IPS-NIHi11 (cell line): ENCODE measurements around the gene AICDA.
"Not testable (repeated sequence)": the region's sequence is repeated elsewhere in the genome, so short reads cannot be mapped to it uniquely, and the experiment has no call there.

Experiments
- DNase-seq: peaks from one replicate; pipeline ENCODE4 v3.0.0; 2012; ENCODE audit warnings: mixed read lengths, low spot score

AICDA gene

DNA sequence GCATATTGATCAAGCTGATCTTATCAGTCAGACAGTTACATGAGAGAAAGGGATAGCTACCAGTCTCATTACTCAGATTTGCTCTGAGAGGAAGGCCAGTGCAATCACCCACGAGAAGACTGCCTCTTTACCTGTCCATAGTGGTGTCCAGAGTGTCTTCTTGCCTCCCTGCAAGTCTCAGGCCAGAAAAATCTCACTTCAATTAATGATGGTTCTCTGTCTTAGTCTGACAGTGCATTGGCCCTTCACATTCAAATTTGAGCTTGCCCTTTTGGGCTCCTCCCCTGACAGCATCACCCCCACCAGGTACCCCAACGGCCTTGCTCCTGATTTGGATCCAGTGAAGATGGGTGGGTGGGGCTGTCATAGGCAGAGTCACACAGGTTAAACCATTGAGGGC is at the start of gene AICDA:
AICDA (minus strand) TSS at position 231 of the 400 bp plus-strand sequence; CDS start at position 139, 92 bp downstream.
- no peak for DNase-seq

DNA sequence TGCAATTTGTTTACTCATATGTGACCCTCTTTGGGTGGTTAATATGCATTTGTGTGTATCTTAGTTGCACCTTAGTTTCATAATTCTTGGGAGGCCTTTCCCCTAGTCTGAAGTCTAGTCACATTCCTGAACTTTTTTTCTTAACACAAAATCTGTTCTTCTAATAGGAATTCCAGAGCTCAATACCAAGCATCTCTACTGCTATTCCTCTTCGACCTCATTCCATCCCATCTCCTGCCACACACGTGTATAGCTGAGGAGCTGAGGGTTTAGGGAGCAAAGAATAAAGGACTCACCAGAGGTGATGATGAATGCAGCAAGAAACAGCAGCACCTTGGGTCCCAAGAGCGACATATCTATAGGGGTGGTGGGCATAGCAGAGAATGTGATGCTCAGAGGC is 49.1 kb upstream of the AICDA start:
- no peak for DNase-seq

DNA sequence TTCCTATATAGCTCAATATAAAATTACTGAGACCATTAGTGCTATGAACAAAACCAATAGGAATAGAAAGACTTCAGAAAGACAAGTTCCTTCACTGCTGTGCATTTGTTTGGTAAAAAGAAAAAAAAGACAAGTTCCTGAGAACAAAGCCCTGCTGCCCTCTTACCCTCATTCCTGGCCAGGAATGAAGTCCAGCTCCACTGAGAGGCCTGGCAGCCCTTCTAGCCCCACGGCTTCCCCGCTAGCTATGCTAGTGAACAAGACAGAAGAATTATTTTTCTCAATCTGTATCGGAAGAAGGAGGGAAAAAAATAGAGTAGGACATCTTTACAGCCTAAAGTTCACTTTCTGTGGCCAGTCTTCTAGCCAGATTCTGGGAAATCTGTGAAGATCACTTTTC is 48.4 kb upstream of the AICDA start:
- no peak for DNase-seq

GRCh38 chr12:8658346-8658745 is 45.7 kb upstream of the AICDA start:
- DNase-seq, result no peak

DNA sequence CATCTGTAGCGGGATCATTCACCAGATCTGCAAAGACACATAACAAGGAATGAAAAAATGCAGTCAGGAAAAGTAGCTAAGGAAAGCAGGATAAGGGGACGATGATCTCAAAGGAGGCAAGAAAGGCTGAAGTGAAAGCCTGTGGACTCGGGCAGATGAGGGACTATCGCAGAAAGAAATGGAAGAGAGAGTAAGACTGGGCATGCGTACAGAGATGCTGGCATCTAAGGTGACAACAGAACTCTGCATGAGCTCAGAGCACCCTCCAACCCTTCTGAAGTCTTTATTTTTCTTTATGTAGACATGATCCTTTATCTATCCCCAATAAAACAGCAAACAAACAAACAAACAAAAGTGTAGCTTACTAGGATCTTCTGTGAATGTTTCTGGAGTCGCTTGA is 42.8 kb upstream of the AICDA start:
- DNase-seq, result no peak

GRCh38 chr12:8648576-8649205 is 36.0 kb upstream of the AICDA start:
- DNase-seq, result no peak

DNA sequence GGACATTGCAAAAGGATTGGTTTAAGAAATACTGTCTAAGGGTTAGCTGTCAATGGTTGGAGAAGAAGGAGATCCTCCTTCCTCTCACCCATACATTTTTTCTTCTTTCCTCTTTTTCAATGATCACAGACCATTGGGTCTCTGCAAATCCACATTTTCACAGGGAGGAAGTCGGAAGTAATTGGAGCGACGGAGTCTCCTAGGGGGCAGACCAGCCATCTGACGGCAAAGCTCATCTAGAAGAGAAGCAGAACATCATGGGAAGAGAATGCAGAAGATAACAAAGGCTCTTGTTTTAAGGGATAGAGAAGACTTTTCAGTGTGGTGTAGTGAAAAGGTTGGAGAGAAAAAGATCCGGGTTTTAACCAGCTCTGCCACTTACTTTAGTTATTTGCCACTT is 35.3 kb upstream of the AICDA start:
- no peak for DNase-seq

- no peak for DNase-seq
Measured at GRCh38 chr12:8644345-8645248, 31.9 kb upstream of the AICDA start.

DNA sequence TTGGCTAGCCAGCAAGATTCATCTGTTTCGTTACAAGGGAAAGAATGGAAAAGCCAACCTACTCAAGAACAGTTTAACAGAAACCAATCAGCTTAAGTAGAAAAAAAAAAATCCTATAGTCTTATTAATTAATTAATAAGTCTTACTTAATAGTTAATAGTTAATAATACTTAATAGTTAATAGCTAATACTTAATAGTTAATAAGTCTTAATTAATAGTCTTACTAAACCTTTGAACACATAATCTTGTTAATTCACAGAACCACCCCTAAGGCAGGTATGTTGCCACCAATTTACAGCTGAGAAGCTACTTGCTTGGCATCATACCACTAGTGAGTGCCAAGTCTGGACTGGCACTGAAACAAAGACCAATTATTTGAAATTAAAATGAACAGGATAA is 30.1 kb upstream of the AICDA start:
- no peak for DNase-seq

GRCh38 chr12:8639936-8640335 is 27.3 kb upstream of the AICDA start:
- no peak for DNase-seq

GRCh38 chr12:8638951-8639350 is 26.3 kb upstream of the AICDA start:
- DNase-seq, result no peak

DNA sequence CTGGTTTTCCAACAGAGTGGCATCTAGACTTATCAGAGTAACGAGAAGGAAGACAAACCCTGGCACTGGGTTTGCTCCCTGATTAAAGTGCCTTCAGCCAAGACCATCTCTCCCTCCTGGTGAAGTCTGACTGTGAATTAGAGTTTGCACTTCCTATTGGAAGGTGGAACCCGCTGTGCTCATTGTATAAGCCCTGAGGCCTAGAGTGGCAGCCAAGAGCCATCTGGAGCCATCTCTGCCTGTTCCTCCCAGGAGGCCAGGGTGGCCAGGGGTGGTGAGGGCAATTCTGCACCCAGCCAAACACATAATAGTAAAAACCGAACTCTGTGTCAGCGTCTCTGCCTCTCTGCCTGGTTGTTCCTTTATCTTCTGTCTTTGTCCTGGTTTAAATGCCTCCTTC is 25.0 kb upstream of the AICDA start:
- DNase-seq, result no peak

DNA sequence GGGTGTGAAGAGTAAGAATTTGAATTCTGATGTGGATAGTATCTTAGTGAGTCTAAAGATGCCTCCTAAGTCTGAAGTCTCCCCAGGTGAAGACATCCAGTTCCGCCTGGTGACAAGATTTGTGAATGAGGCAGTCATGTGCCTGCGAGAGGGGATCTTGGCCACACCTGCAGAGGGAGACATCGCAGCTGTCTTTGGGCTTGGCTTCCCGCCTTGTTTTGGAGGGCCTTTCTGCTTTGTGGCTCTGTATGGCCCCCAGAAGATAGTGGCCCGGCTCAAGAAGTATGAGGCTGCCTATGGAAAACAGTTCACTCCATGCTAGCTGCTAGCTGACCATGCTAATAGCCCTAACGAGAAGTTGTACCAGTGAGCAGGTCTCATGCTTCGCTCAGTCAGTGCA is 24.6 kb upstream of the AICDA start:
- no peak for DNase-seq

GRCh38 chr12:8636581-8636980 is 23.9 kb upstream of the AICDA start:
- DNase-seq, result no peak

- DNase-seq, result not testable (repeated sequence)
Measured at GRCh38 chr12:8636007-8636346, 23.3 kb upstream of the AICDA start.

GRCh38 chr12:8635342-8636006 is 22.8 kb upstream of the AICDA start:
- not testable (repeated sequence) for DNase-seq

DNA sequence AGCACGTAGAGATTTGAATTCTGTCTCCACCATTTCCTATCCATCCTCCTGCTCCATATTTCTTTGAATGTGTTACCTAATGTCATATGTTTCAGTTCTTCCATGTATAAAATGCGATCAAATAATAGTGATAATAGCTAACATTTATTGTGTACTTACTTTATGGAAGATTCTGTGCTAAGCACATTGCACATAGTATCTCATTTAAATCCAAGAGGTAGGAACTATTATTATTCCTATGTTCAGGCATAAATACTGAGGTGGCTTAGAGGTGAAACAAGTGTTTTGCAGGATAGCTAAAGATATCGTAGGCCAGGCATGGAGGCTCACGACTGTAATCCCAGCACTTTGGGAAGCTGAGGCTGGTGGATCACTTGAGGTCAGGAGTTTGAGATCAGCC is 17.5 kb upstream of the AICDA start:
- DNase-seq, result no peak

GRCh38 chr12:8629486-8630033 is 16.9 kb upstream of the AICDA start:
- no peak for DNase-seq

DNA sequence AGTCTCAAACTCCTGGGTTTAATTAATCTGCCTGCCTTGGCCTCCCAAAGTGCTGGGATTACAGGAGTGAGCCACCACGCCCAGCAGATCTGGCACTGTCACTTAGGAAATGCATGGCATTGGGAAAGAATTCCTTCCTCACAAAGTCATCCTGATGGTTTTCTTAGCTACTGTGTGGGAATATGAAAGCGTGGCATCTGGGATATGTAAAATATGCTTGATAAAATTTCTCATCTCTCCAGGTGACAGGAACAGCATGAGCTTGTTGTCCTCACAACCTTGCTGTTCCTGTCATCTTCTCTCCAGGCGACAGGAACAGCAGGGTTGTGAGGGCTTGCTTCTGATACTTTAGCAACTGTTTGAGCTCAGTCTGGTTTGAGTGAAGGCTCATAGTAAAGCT is 16.1 kb upstream of the AICDA start:
- no peak for DNase-seq

- DNase-seq, result not testable (repeated sequence)
Measured at GRCh38 chr12:8624750-8625149, 12.1 kb upstream of the AICDA start.

- no peak for DNase-seq
Measured at GRCh38 chr12:8622646-8623045, 10.0 kb upstream of the AICDA start.

- DNase-seq, result no peak
Measured at GRCh38 chr12:8615206-8615605, 2.5 kb upstream of the AICDA start.

DNA sequence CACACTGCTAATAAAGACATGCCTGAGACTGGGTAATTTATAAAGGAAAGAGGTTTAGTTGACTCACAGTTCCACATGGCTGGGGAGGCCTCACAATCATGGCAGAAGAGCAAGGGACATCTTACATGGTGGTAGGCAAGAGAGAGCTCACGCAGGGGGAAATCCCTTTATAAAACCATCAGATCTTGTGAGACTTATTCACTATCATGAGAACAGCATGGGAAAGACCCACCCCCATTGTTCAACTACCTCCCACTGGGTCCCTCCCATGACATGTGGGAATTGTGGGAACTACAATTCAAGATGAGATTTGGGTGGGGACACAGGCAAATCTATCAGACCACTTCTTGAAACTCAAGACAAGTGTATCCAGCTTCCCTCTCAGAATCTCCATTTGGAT is 1.2 kb upstream of the AICDA start:
- DNase-seq, result not testable (repeated sequence)
